ENCODE data around the gene ZNF783.

DNA sequence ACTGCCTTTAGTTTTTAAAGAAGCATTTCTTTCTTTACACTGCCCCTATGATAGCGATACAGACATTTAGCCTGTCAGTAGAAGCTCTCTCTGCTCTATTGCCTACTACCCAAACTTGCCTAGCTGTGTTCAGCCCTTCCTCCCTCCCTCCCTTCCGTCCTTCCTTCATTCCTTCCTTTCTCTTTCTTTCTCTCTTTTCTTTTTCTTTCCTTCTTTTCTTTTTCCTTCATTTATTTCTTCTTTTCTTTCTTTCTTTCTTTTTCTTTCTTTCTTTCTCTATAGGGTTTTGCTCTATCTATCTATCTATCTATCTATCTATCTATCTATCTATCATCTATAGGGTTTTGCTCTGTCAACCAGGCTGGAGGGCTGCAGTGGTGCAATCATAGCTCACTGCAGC, 29.6 kb upstream of the ZNF783 start:
- TF ChIP-seq POLR2A (IDR thresholded peaks at IDR 0.05; ENCODE audit: low read length), result no peak
- TF ChIP-seq GATA1 (IDR thresholded peaks at IDR 0.05; ENCODE audit: low read depth, low read length), result no peak
